GM19452 (cell line): ENCODE data around the gene USP10.

ENCODE experiments used
- ATAC-seq: cut with Tn5 transposase; IDR thresholded peaks from one replicate; pipeline ENCODE4 v1.9.1; 2021; ENCODE audit not compliant: unreplicated experiment

USP10 gene

DNA sequence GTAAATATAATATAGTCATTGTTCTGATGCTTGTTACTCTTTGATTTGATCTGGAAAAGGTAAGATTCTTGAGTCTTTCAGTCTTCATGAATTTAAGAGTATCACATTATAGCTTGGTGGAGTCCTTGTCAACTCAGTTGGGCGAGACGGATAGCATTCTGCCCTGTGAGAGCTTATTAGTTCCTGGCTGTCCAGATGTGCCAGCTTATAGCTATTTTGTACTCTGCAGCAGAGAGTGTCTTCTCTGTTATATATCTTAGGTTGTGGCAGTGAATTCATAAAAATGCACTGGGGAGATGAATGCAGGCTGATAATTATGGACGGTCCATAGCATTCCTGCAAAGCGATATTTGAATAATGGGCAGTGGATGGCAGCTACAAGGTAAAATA lies 69.0 kb downstream of the USP10 start:
- ATAC-seq: no peak

DNA sequence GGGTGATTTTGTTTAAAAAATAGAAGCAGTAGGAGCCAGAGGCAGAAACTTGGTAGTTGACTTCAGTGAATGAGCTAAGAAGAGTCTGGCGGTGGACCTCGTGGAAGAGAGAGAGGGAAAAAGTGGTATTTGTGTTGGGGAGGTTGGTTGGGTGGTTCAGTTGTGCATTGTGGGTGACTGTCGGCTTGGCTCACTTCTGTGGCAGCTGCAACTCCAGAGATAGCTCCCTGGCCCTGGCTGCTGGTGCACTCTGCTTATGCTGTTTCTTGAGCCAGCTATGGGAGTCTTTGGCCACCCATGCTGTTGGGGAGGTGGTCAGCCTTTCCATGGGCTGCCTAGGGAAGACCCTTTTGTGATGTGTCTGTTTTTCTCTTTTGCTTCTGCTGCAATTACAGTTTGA lies 69.6 kb downstream of the USP10 start:
- no peak for ATAC-seq

DNA sequence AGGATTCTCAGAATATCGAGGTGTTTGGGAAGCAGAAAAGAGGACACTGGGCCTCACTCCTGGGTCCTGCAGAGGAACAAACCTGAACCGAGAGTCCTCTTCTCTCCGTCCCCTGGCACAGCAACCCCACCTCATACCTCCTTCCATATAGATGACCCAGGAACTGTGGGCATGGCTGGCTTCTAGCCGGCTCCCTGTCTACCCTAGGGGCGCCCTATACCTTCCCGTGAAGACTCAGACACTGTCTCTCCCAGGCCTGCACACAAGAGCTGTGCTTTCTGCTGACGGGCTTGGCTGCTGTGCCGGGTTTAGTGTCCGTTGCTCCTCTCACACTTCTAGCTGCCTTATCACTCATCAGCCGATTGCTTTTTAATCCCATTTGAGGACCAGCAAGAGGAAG lies 73.5 kb downstream of the USP10 start:
- no peak for ATAC-seq

DNA sequence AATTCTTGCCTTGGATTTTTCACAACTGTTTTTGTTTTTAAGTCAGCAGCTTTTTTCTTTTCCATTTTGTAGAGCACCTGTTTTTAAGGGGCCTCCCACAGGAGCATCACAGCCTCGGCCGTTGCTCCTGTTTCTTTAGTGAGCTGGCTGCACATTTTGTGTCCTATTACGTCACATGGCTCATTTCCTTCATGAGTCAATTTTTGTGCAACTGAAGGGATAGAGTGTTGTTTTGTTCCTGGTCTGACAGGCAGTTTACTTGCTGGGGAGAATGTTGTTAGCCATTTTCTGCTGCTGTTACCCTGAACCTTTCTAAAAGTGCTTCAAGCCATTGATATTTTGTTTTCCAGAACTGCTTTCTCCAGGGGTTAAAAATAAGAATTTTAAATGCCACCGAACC lies 75.0 kb downstream of the USP10 start:
- no peak for ATAC-seq

DNA sequence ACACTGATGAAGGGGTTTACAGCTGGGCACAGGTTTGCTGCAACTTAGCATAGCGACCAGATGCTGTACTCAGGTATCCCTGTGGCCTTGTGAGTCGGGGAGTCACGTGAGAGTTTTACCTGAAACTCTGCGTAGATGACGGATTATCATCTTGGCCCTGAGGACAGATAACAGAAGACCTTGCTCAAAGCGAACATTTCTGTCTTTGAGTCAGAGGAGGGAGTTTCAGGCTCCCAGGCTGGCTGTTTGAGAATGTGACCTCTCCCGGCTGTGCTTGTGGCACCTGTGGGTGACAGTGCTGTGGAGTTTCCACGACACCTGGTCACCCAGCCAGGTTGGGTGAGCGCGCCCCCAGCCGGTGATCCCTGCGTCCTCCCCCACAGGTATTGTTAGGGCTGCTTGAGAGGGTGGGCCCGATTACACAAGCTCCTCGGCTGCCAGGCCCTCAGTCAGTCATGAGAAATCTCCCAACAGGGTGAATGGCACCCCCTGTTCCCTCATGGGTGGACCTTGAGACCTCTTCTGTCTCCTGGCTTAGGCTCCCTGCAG lies 75.5 kb downstream of the USP10 start:
- ATAC-seq: no peak

DNA sequence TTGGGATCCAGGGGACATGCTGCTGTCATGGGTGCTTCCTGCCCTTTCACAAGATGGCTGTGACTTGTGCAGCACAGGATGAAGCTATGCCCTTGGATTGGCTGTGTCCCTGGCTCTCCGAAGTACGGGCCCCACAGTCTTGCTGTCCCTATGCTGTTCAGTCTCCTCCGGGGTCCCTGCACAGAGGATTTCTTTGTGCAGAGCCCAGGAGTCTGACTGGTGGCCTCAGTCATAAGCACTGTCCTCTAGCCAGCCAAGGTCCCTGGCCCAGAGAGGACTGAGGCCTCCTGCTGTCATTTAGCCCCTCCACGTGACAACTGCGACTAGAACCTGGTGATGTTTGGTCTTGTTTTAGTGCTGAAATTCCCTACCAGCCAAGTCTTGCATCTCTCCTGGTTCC lies 77.6 kb downstream of the USP10 start:
- no peak for ATAC-seq

DNA sequence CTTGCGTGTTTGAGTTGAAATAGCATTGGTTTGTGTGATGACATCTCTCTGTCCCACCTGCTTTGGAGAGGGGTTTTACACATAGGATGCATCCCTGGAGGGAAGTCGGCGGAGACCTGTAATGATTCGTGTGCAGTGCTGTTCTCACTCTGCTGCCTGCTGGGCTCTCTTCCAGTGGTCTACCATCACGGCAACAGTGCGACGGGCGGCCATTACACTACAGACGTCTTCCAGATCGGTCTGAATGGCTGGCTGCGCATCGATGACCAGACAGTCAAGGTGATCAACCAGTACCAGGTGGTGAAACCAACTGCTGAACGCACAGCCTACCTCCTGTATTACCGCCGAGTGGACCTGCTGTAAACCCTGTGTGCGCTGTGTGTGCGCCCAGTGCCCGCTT lies 78.9 kb downstream of the USP10 start:
- no peak for ATAC-seq

DNA sequence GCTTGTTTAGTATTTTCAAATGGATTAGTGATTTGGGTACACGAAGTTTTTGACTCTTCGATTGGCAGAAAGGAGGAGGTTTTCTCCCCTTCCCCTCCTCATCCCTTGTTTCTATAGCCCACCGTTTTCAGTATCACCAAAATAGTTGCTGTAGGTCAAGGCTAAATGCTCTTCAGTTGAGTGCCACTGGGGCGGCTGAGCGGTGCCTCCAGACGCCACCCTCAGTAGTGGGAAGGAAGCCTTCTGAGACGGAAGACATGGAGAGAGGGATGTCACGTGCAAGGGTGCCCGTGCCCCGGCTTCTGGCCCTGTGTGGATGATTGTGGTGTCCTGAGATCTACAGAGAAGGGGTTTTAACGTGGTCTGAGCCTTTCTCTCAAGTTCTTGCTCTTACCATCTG lies 80.3 kb downstream of the USP10 start:
- no peak for ATAC-seq

DNA sequence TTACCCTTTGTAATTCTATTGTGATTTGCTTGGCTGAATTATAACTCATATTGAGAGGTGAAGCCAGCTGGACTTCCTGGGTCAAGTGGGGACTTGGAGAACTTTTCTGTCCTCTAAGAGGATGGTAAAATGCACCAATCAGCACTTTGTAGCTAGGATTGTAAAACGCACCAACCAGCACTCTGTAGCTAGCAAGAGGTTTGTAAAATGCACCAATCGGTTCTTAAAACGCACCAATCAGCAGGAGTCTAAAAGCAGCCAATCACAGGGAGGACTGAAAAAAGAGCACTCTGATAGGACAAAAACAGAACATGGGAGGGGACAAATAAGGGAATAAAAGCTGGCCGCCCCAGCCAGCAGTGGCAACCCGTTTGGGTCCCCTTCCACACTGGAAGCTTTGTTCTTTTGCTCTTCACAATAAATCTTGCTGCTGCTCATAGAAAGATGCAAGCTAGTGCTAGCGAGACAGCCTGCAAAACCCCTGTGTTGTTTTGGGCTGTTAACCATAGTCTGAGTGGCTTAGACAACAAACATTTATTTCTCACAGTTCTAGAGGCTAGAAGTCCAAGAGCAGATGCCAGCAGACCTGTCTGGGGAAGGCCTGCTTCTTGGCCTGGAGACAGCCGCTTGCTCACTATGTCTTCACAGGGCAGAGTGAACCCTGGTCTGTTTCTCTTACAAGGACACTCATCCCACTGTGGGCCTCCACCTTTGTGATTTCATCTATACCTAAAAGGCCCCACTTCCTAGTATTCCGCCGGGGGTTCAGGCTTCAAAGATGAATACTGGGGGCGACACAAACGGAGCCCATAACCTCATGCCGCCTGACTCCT lies 81.0 kb downstream of the USP10 start:
- no peak for ATAC-seq

DNA sequence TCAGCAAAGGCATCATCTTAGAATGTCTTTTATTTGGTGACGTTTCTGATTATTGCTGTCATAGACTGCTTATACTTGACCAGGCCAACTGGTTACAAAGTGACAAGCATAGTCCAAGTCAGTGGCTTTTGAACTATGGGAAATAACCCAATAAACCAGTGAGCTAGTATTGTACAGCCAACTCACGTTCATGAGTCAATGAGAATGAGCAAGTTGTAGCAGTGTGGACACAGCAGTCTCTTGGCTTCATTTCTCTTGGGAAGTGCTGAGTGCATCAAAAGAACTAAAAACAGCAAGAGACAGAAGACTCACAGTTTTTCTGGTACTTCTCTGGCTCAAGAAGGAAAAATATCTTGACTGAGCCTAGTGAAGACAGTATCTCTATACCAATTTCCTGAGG lies 83.0 kb downstream of the USP10 start:
- ATAC-seq: no peak

DNA sequence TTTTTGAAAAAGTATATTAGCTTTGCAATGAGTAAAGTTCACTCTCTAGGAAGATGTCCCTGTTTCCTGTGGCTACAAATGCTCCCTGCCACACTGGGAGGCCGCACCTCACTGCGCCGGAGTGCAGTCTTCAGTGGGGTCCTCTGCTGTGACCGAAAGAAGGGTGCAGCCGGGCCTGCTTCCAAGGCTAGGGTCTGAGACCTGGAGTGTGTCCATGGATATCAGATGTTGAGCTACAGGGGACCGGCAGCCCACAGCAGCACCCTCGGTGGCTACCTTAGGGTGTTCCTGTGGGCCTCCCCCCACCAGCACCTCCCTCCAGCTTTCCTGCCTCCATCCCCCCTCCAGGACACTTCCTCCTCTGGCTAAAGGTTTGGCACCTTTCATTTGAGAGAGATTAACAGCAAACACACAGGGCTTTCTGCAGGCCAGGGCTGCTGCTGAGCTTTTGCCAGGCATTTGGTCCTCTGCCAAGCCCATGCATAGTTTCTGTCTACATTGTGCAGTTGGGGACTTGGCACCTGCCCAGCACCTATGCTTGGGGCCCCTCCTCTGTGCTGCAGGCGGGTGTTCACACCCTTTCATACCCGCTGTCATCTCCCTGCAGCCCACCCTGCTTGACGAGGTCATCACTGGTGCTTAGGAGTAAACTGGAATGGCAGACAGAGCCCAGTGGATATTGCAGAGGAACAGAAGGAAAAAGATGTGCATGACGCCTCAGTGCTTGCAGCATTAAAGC lies 86.2 kb downstream of the USP10 start:
- no peak for ATAC-seq

DNA sequence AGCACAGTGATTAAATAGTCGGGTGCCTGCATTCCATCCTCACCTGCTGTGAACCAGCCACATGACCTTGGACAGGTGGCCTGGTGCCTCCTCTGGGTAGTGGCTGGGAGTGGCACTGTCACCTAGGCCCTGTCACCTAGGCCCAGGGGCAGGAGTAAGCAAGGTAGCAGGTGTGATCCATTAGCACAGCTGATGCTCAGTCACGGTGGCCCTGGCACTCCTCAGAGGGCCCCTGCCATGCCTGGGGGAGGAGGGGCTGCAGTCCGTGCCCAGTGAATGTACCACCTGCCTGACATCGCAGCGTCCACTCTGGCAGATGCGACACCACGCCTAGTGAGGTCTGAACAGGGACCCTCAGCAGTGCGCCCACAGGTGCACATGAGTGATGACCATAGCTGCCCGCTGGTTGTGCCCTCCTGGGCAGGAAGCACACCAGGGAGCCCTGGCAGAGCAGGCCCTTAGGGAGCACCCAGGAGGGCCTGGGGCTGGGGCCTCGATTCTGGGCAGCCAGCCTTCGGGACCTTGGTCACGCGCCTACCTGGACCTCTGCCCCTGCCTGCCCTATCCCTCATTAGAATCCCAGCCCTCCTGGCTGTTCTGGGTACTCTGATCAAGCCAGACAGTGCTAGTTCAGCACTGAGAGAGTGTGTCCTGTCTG lies 86.9 kb downstream of the USP10 start:
- no peak for ATAC-seq

DNA sequence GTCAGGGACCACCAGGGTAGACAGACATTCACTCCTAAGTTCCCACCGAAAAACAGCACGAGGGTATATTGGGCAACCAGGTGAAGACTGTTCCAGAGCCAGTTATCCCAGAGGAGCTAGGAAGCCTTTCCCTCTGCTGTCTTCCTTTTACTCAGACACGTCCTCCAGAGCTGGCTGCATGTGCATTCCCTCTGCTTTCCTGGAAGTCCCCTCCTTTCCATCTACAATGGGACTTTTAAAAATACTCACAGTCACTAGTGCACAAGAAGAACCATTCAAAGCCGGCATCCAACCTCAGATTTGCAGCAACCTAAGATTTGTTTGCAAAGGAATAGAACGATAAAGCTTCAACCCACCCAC lies 87.4 kb downstream of the USP10 start:
- ATAC-seq: no peak

DNA sequence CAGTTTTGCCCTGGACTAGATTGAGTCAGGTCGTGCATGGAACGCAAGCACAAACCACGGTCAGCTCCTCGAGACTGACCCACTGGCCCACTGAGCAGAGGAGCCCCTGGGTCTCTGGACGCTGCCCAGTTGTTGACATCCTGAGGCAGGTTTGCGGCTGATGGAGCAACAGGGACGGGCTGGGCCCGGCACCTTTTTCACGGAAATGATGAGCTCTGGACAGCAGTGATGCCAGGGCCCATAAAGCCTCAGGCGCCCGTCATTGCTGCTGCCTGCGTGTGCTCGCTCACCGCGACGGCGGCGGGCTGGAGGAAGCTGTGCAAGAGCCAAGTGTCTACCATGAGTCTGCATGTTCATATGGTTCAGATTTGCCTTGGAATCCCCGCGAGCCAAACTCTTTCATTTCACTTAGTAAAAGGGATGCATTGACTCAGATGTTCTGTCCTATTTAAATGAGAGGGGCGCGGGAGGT lies 89.2 kb downstream of the USP10 start:
- ATAC-seq: no peak

DNA sequence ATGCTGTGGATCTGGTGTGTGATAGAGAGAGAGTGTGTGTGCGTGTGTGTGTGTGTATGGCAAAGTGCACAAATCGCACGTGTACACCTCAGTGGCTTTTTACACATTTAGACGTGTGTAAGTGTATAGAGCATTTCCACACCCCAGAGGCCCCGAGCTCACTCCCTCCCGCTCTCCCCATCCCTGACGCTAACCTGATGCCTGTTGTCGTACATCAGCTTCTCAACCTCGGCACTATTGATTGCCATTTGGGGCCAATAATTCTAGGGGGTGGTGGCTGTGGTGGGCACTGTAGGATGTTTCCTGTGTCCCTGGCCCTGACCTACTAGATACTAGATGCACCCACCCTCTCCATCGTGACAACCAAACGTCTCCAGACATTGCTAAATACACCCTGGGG lies 89.6 kb downstream of the USP10 start:
- no peak for ATAC-seq

DNA sequence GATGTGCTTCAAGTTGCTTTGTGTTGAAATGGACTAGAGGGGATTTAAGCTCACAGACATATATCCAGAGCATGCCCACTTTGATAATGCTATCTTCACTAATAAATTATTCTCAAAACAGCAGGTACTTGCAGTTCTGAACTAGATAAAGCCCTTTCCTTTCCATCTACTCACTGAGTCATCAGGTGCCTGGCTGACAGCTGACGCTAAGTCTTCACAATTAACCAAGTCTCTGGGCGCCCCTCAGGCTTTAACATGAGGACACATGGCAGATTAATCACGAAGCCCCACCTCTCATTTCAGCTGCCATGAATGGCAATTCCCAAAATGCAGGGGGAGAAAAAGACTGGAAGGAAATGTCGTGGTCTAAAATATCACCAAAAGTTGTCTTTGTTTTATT lies 90.5 kb downstream of the USP10 start:
- no peak for ATAC-seq

DNA sequence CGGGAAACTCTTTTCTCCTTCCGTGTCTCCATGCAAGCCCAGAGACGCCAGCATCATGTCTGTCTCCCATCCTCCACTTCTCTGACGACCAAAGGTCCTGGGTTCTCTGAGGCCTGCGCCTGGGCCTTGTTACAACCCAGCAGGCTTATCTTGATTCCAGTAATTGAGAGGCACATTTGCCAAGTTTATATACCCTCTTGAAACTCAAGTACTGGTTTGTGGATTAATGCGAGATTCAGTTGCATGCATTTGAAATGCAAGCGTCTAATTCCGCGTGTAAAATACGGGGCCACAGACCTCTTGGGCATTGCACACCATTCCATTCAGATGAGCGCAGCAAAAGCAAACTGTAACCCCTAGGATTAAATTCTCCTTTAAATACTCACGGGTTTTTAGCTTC lies 91.3 kb downstream of the USP10 start:
- no peak for ATAC-seq

DNA sequence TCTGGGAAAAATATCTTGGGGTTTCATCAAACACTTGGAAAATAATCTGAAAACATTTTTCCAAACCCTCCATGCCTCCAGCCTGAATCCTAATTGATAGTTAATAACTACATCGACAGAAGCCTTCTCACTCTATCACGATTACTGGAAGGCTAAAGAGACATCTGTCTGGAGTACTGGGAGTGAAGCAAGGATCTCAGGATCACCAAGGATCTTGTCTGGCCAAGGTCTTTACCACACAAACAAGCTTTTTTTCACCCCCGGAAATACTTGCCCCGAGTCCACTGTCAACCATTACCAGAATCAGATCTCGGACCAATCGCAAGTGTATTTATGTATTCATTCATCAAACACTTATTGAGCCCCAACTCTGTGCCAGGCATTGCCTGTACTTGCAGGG lies 91.7 kb downstream of the USP10 start:
- no peak for ATAC-seq

DNA sequence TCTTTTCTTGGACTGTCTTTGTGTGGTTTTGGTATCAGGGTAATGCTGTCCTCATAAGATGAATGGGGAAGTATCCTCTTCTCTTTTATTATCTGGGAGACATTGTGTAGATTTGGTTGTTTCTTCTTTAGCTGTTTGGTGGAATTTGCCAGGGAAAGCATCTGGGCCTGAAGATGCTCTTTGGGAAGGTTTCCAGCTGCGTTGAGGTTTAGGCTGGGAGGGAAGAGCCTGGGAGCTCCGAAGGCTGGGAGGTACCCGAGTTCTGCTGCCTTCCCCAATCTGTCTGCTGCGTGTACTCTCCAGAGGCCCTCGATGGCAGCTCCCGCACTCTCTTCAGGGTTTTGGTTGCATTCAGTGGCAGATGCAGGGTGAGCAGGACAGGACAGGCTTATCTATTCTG lies 94.4 kb downstream of the USP10 start:
- no peak for ATAC-seq

DNA sequence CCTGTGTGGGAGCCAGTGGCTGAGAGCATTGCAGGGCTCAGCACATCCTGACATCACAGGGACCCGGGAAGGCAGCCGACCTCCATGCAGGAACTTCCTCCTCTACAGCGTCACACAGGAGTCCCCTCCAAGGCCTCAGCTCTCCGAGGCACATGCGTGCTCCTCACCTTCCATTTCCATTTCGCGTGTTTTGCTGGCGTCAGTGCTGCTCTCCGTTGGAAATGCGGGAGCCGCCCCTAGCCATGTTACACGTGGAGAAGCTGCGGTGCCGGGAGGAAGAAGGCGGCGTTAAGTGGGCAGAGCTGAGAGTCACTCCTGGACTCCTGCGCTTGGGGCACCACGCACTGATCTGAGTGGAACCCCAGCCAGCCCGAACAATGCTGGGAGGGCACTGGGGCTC lies 94.8 kb downstream of the USP10 start:
- no peak for ATAC-seq

DNA sequence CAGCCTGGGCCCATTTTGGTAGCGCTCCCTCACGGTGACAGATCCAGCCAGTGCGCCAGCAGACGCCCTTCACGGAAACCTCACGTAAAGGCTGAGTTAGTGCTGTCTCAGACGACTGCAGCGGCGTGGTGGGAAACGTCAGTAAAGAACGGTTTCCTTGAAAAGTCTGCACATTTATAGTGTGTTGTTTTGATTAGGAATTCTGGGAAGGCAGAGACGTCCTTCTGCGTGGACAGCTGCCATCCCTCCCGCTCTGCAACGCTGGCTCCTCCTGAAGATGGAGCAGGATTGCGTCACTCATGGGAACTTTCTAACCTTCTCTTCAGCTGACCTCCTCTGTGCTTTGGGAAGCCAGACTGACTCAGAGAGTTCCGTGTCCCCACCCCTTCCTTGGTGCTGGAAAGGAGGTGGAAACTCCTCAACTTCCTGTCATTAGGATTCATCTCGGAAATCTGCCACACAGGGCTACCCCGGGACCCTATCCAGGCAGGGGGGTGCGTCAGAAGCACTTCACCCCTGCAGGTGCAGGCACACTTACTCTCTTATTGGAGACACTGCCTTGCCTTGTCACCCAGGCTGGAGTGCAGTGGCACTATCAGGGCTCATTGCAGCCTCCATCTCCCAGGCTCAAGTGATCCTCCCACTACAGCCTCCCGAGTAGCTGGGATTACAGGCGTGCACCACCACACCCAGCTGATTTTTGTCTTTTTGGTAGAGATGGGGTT lies 95.7 kb downstream of the USP10 start:
- no peak for ATAC-seq
